ENCODE data around the gene NUP93. TPM values are rescaled to one million over a fixed set of nuclear protein-coding genes. Genes with fewer than 3 reads are reported as not detected.

Gene NUP93
- total and polyA plus RNA-seq, 2 donors (not counting 3 experiments of a cell fraction or from before 2014, with no cell fraction given), result 62.3 to 124 TPM

DNA sequence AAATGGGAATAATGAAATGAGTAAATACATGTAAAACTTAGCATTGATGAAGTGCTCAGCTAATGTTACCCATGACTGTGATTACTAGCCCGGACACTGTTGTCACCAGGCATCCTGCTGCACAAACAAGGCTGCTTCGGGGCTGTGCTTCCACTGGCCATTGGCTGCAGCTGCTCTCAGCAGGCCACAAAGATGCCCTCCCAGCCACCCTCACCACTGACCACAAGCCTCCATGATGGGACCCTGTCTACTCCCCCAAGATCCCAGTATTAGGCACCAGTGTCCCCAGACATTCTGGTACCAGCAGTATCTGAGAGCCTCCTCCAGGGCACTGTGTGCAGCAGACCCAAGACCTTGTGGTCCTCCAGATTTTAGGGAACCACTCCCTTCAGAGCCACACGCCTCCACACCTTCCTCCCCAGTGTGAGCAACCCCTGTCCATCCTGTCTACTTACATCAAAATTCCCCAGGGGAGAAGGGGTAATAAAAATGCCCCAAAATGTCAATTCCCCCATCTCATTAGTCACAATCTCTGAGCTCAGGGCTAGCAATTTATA, 19.7 kb upstream of the NUP93 start:
- Histone ChIP-seq H4K20me1 (replicated peaks; ENCODE audit: control insufficient read depth, extremely low read depth, insufficient read depth, low read length) (no peaks in the 10 kb centered on the region), H3K9me1 (replicated peaks; ENCODE audit: control insufficient read depth, extremely low read depth, insufficient read depth, low read length) (no peaks in the 10 kb centered on the region), H3K9me3 (replicated peaks; ENCODE audit: control insufficient read depth, insufficient read depth, low read length) (no peaks in the 10 kb centered on the region), H3K4me2 (ENCODE audit: insufficient read depth, low read length) (no peak overlapping the region), H2AFZ (ENCODE audit: low read depth, low read length) (no peak overlapping the region), H3K36me3 (ENCODE audit: control insufficient read depth in 2 of 2, extremely low read depth in 1 of 2, insufficient read depth in 2 of 2, low read length in 2 of 2) (no peaks in the 10 kb centered on the region), H3K4me3 (replicated peaks in 1 of 3; ENCODE audit: insufficient read depth in 1 of 3, low read depth in 1 of 3, low read length in 3 of 3) (no peak overlapping the region), H3K27ac (ENCODE audit: insufficient read depth, low read depth, low read length) (no peak overlapping the region), H3K79me2 (ENCODE audit: control insufficient read depth, insufficient read depth, low read length) (no peaks in the 10 kb centered on the region), H3K27me3 (ENCODE audit: control insufficient read depth in 2 of 2, insufficient read depth in 2 of 2, low read length in 2 of 2) (no peaks in the 10 kb centered on the region), H3K9ac (replicated peaks; ENCODE audit: extremely low read depth, insufficient read depth, low read length) (no peak overlapping the region), H3K4me1 (ENCODE audit: control insufficient read depth, extremely low read depth, insufficient read depth, low read length) (no peaks in the 10 kb centered on the region)
- POLR2A ChIA-PET, result no interaction called here
- FAIRE-seq (no peak), DNase-seq (ENCODE audit: low read depth, low spot score) (no peak)
- BruUV-seq (replicated peaks), result no TSS peak
- CTCF ChIA-PET, result interaction anchor here (0.9 kb wide), 1 partner anchor 8 kb away, joined by 3 read pairs; no protein-coding TSS in a partner anchor
- intact Hi-C loops (cut with micrococcal nuclease) (no loop called here), dilution Hi-C loops (cut with MboI; ENCODE audit: extremely low pct_ligation_motif_present, low sequenced_read_pairs) (no loop called here)
- TF ChIP-seq, protein P1, sequence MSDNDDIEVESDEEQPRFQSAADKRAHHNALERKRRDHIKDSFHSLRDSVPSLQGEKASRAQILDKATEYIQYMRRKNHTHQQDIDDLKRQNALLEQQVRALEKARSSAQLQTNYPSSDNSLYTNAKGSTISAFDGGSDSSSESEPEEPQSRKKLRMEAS (IDR thresholded peaks at IDR 0.05; ENCODE audit: insufficient read depth, insufficient read length), result no peak

DNA sequence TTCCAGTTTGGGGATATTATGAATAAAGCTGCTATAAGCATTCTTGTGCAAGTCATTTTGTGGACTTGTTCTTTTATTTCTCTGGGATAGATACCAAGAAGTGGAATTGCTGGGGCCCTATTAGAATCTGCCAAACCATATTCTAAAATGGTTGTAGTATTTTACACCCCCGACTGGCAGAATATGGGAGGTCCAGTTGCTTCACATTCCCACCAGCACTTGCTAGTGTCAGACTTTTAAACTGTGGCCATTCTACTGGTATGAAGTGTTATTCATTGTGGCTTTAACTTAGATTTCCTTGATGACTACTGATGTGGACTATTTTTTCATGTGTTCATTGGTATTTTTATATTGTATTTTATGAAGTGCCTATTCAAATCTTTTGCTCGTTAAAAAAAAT, 18.1 kb upstream of the NUP93 start:
- POLR2A ChIA-PET, result no interaction called here
- BruUV-seq (replicated peaks), result no TSS peak

More for the DNA sequence above, 18.1 kb upstream of the NUP93 start:
- TF ChIP-seq POLR2A (IDR thresholded peaks at IDR 0.05; ENCODE audit: low read depth, low read length) (no peak), GATA2 (IDR thresholded peaks at IDR 0.05; ENCODE audit: insufficient read depth, insufficient read length, low read depth, low read length) (no peak), FOS (IDR thresholded peaks at IDR 0.05; ENCODE audit: borderline replicate concordance, insufficient read depth, low read length) (no peak), EZH2 (IDR thresholded peaks at IDR 0.05; ENCODE audit: borderline replicate concordance, low read depth, low read length, severe bottlenecking) (no peak), JUN (IDR thresholded peaks at IDR 0.05; ENCODE audit: borderline replicate concordance, insufficient read depth, insufficient read length, low read depth) (no peak), MYC (IDR thresholded peaks at IDR 0.05; ENCODE audit: low read depth, low read length) (no peak)
- TF ChIP-seq, protein P2, sequence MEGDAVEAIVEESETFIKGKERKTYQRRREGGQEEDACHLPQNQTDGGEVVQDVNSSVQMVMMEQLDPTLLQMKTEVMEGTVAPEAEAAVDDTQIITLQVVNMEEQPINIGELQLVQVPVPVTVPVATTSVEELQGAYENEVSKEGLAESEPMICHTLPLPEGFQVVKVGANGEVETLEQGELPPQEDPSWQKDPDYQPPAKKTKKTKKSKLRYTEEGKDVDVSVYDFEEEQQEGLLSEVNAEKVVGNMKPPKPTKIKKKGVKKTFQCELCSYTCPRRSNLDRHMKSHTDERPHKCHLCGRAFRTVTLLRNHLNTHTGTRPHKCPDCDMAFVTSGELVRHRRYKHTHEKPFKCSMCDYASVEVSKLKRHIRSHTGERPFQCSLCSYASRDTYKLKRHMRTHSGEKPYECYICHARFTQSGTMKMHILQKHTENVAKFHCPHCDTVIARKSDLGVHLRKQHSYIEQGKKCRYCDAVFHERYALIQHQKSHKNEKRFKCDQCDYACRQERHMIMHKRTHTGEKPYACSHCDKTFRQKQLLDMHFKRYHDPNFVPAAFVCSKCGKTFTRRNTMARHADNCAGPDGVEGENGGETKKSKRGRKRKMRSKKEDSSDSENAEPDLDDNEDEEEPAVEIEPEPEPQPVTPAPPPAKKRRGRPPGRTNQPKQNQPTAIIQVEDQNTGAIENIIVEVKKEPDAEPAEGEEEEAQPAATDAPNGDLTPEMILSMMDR (IDR thresholded peaks at IDR 0.05; ENCODE audit: extremely low read depth in 1 of 2, insufficient read depth in 1 of 2, low read depth in 1 of 2, low read length in 2 of 2), result no peak
- TF ChIP-seq, protein P1 (IDR thresholded peaks at IDR 0.05; ENCODE audit: insufficient read depth, insufficient read length), result no peak
- dilution Hi-C loops (cut with MboI; ENCODE audit: extremely low pct_ligation_motif_present, low sequenced_read_pairs), result no loop called here
- no peaks in the 10 kb centered on the region for H3K4me1 ChIP-seq (ENCODE audit: control insufficient read depth, extremely low read depth, insufficient read depth, low read length)
- intact Hi-C loops (cut with micrococcal nuclease), result no loop called here
- no peak overlapping the region for H3K27ac ChIP-seq (ENCODE audit: insufficient read depth, low read depth, low read length)
- H3K9me1 ChIP-seq (replicated peaks; ENCODE audit: control insufficient read depth, extremely low read depth, insufficient read depth, low read length), result no peaks in the 10 kb centered on the region
- H3K27me3 ChIP-seq (ENCODE audit: control insufficient read depth in 2 of 2, insufficient read depth in 2 of 2, low read length in 2 of 2), result no peaks in the 10 kb centered on the region
- no peaks in the 10 kb centered on the region for H3K79me2 ChIP-seq (ENCODE audit: control insufficient read depth, insufficient read depth, low read length)
- H3K36me3 ChIP-seq (ENCODE audit: control insufficient read depth in 2 of 2, extremely low read depth in 1 of 2, insufficient read depth in 2 of 2, low read length in 2 of 2), result no peaks in the 10 kb centered on the region
- H3K4me2 ChIP-seq (ENCODE audit: insufficient read depth, low read length), result no peak overlapping the region
- no peak for FAIRE-seq
- H4K20me1 ChIP-seq (replicated peaks; ENCODE audit: control insufficient read depth, extremely low read depth, insufficient read depth, low read length), result no peaks in the 10 kb centered on the region
- no peak overlapping the region for H3K4me3 ChIP-seq (replicated peaks in 1 of 3; ENCODE audit: insufficient read depth in 1 of 3, low read depth in 1 of 3, low read length in 3 of 3)
- no peaks in the 10 kb centered on the region for H3K9me3 ChIP-seq (replicated peaks; ENCODE audit: control insufficient read depth, insufficient read depth, low read length)
- H3K9ac ChIP-seq (replicated peaks; ENCODE audit: extremely low read depth, insufficient read depth, low read length), result no peak overlapping the region
- H2AFZ ChIP-seq (ENCODE audit: low read depth, low read length), result no peak overlapping the region
- DNase-seq (ENCODE audit: low read depth, low spot score), result no peak
- CTCF ChIA-PET, result no interaction called here
